Body of pancreas (tissue), 4 donors: ENCODE data around the gene RNPS1.

Source experiments
- POLR2A ChIP-seq, 3 donors: fragments of 450-650 bp; IDR thresholded peaks; one replicate each; pipeline ENCODE4 v1.6.1; 2016; ENCODE audit warnings: antibody characterized with exemption in 3 of 3, mild to moderate bottlenecking in 2 of 3
- TF ChIP-seq, protein P1 (sequence below), 7 experiments: fragments of 450-650 bp in 4 of 7; fragments of 200-600 bp in 3 of 7; sonication (generic) in 3 of 7; IDR thresholded peaks; one replicate each; pipeline ENCODE4 v1.5.1; 2016 to 2019; ENCODE audit warnings: antibody characterized with exemption in 7 of 7

DNA sequence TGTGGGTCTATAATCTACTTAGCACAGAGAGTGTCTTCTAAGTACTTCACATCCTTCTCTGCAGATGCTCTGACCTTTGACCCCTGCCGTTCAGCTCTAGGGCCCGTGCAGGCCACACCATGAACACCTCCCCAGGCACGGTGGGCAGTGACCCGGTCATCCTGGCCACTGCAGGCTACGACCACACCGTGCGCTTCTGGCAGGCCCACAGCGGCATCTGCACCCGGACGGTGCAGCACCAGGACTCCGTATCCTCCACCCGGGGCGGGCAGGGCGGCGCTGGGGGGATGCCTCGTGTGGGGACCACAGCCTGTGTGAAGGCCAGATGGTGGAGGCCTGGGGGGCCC, 62.0 kb downstream of the RNPS1 start:
- TF ChIP-seq, protein P1, sequence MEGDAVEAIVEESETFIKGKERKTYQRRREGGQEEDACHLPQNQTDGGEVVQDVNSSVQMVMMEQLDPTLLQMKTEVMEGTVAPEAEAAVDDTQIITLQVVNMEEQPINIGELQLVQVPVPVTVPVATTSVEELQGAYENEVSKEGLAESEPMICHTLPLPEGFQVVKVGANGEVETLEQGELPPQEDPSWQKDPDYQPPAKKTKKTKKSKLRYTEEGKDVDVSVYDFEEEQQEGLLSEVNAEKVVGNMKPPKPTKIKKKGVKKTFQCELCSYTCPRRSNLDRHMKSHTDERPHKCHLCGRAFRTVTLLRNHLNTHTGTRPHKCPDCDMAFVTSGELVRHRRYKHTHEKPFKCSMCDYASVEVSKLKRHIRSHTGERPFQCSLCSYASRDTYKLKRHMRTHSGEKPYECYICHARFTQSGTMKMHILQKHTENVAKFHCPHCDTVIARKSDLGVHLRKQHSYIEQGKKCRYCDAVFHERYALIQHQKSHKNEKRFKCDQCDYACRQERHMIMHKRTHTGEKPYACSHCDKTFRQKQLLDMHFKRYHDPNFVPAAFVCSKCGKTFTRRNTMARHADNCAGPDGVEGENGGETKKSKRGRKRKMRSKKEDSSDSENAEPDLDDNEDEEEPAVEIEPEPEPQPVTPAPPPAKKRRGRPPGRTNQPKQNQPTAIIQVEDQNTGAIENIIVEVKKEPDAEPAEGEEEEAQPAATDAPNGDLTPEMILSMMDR (IDR thresholded peaks at IDR 0.05) = peak in 1 of 7 experiments; percentile 1
- TF ChIP-seq POLR2A (IDR thresholded peaks at IDR 0.05) = no peak
